Prostate gland (tissue), 2 donors: ENCODE measurements around the gene EMP2.

Experiments used
- CTCF ChIP-seq, 4 experiments: fragments of 200-600 bp in 2 of 4; fragments of 450-650 bp in 2 of 4; sonication (generic) in 2 of 4; IDR thresholded peaks; 1 replicate in 3 of 4; 2 replicates in 1 of 4; pipeline ENCODE4 v1.5.1; 2016 to 2019; ENCODE audit warnings: antibody characterized with exemption in 4 of 4, mild to moderate bottlenecking in 2 of 4, moderate library complexity in 2 of 4
- POLR2A ChIP-seq: fragments of 450-650 bp; IDR thresholded peaks from one replicate; pipeline ENCODE4 v1.6.1; 2016; ENCODE audit warnings: antibody characterized with exemption, mild to moderate bottlenecking
- POLR2AphosphoS5 ChIP-seq: sonication (generic); formaldehyde crosslinking; IDR thresholded peaks from one replicate; pipeline ENCODE4 v1.6.1; 2017; ENCODE audit warnings: antibody characterized with exemption

- TF ChIP-seq CTCF (IDR thresholded peaks at IDR 0.05) (no peak), POLR2AphosphoS5 (no peak), POLR2A (no peak)
Observed at GRCh38 chr16:10566613-10567012, 13.8 kb downstream of the EMP2 start.
